CD4-positive, alpha-beta T cell treated with Interleukin-21 for 1 hour (primary cell): Measurements from ENCODE around the gene MET.

Experiments used
- DNase-seq: peaks from one replicate; pipeline ENCODE4 v3.0.0-alpha.2; 2020

The MET gene

DNA sequence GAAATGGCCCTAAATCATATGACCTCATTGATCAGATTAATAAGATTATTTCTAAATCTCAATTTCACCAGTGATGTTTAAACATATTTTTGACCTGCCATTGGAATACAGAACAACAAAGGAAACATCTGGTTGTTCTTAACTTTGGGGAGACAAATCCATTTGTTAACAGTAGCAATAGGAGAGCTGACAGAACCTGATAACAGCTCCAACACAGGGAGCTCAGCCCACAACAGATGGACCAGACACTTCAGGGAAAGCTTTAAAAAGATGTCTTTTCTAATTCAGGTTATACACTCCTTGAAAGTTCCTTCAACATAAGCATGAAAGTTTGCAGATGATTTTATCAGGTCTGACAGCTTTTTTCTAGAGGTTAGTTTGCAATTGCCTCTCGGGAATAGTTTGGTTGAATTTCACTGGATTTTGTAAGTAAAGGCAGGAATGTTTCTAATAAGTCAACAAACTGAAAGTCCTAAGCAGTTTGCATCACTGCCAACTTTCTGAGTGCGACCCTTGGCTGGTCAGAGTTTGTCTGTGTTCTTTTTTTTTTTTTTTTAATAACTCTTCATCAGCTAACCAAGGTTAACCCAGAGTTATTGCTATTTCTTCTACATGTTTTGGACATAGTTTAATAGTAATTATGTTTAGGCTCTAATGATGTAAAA is 6.5 kb upstream of the MET start:
- no peak for DNase-seq

GRCh38 chr7:116669769-116670168 is 2.2 kb upstream of the MET start:
- no peak for DNase-seq

GRCh38 chr7:116670409-116671015 is 1.5 kb upstream of the MET start:
- no peak for DNase-seq

- DNase-seq: no peak
Measured at GRCh38 chr7:116671111-116671510, 885 bp upstream of the MET start.

GRCh38 chr7:116672596-116673456 is 830 bp downstream of the MET start:
- no peak for DNase-seq

- DNase-seq: no peak
Measured at GRCh38 chr7:116673457-116673865, 1.5 kb downstream of the MET start.

- no peak for DNase-seq
Measured at GRCh38 chr7:116674508-116675173, 2.6 kb downstream of the MET start.

DNA sequence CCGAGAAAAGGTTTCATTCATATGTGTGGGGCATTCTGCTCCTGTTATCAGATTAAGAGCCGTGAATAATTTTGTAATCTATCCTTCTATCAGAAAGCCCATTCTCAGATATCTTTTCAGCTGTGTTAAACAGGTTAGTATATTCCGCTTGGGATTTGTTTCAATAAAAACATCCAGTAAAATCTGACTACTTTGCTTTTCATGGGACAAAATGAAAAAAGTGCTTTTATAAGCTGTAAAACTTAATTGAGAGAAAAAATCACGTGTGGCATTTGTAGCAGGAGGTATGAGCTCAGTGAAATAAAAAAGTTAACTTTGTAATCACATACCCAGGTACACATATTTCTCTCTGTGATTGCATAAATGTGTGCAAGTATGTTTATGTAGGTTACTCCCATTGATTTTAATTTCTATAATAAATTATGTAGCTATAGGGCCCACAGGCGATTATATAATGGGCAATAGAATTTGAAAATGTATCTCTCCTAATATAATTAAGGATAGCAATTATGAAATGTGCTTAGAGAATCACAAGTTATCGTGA is 3.9 kb downstream of the MET start:
- DNase-seq: no peak

DNA sequence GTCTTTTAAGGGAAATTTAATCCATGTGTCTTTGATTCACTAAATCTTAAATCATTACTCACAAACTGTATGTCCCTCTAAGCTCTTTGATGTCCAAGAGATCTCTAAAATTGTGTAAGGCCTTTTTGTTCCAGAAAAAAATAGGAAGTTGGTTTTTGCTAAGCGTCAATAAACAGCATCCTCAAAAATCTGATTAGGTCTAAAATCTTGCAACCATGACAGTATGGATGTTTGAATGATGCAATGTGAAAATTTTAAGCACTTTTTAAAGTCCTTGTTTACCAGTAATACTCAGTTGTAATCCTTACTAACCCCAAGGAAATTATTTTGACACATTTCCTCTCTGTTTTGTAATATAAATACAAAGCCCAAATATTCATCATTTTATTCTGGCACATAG is 6.8 kb downstream of the MET start:
- DNase-seq: no peak

GRCh38 chr7:116679500-116679899 is 7.5 kb downstream of the MET start:
- DNase-seq: no peak

GRCh38 chr7:116683786-116684185 is 11.8 kb downstream of the MET start:
- DNase-seq: peak; percentile 4

- no peak for DNase-seq
Measured at GRCh38 chr7:116686033-116686432, 14.0 kb downstream of the MET start.

- no peak for DNase-seq
Measured at GRCh38 chr7:116686812-116687419, 14.9 kb downstream of the MET start.

GRCh38 chr7:116687801-116688201 is 15.8 kb downstream of the MET start:
- DNase-seq: no peak

DNA sequence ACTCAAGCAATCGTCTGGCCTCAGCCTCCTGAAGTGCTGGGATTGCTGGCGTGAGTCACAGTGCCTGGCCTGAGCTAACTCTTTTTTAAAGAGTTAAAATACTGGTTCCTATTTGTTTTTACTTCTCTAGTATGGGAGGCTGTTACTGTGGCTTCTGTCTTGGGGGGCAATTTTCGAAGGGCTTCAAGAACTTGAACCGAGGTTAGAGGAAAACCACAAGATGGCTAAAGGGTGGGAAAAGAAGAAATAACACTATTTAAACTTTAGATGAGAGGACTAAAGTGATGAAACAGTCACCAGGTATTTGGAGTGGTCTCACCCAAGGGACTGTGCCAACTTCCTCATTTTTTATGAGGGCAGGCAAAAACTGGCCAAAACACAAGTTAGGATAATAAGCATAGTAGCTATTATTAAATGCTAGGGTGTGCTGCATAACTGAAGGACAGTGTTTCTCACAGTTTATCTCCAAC is 17.8 kb downstream of the MET start:
- no peak for DNase-seq

DNA sequence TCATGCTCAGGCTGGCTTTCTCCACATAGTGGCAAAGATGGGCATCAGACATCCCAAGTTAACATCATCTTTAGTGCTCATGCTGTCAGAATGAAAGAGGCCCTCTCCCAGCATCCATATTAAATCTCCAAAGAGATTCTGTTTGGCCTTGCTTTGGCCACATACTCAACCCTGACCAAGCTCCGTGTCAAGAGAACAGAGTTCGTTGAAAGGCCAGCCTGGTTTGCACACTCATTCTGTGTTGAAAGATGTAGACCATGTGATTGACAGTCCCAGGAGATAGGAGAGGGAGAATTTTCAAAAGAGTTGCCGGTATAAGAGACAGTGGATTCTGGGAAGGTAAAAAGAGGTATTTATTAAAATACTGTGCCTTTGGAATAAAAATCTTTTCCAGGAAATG is 19.7 kb downstream of the MET start:
- DNase-seq: no peak

- no peak for DNase-seq
Measured at GRCh38 chr7:116692401-116693308, 20.7 kb downstream of the MET start.

DNA sequence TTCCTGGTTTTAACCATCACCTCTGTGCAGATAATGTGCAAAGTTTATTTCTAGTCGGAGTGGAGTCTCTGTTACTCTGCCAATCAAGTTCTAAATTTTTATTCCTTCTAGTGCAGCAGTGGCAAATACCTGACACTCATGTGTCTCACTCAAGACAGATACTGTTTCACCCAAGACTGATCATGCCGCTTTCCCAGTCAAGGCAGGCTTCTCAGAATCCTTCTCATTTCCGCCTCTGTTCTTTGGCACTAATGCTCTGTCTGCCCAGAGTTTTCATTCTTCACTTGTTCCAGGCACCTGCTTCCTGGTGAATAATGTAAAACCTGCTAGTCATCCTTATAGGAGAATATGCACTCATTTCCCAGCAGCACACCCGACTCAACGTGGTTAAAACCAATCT is 24.7 kb downstream of the MET start:
- no peak for DNase-seq

DNA sequence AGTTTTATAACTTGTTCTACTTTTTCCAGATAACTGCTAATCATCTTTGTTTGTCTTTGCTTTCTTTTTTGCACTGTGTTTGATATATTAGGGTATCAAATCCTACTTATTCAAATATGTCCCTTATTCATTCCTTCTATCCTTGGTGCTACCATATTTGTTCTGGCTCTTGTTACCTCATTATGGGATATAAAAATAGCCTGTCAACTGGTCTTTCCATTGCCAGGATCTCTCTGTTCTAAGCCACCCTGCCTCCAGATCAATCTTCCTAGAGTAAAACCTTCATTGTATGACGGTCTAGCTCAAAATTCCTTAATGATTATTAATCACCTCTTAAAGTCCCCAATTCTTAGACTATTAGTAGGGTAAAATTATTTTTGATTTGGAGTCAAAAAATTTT is 25.2 kb downstream of the MET start:
- DNase-seq: no peak

- DNase-seq: no peak
Measured at GRCh38 chr7:116697761-116698160, 25.8 kb downstream of the MET start.

DNA sequence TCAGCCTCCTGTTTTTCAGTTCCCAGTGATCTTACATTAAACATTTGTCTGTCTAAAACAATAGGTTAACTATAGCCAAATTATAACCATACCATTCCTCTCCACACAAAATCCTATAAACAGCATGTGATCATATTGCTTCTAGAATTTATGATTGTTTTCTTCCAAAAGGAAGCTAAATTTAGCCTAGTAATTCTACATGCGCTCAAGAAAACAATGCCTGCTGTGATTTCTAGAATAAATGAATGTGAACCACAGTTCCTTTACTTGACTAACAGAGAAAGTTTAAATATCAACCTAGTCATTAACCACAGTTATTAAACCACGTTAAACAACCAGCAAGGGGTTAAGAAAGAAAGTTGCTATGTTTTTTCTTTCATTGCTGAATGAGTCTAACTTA is 26.4 kb downstream of the MET start:
- no peak for DNase-seq
